ENCODE data around the gene NRG3. TPM values are rescaled to one million over a fixed set of nuclear protein-coding genes. Genes with fewer than 3 reads are reported as not detected.
A peak's percentile ranks its signal among the peaks of the same experiment; 100 is the strongest.

Gene NRG3
- 1.5 TPM for total RNA-seq
- polyA plus RNA-seq, result 0.08 TPM

GRCh38 chr10:81874875-81875466, at the start of gene NRG3:
NRG3 (plus strand) TSS chr10:81875194.
- Histone ChIP-seq H3K4me1 (ENCODE audit: insufficient read depth) (peaks cover 2% of the 10 kb centered on the region), H3K4me3 (ENCODE audit: low read depth, low read length) (peak within 1 kb of the TSS; percentile 61), H3K36me3 (ENCODE audit: insufficient read depth) (no peaks in the 10 kb centered on the region), H3K27ac (ENCODE audit: low read depth) (no peak within 1 kb of the TSS)
- no peak for DNase-seq (ENCODE audit: extremely low spot score)
- WGBS, result 1% methylated on average over 95 of the region's 95 CpGs

- WGBS, result 64% methylated on average over 4 of the region's 4 CpGs
- no peak overlapping the region for H3K27ac ChIP-seq (ENCODE audit: low read depth)
- DNase-seq (ENCODE audit: extremely low spot score), result no peak
- no peak overlapping the region for H3K4me3 ChIP-seq (ENCODE audit: low read depth, low read length)
- H3K4me1 ChIP-seq (ENCODE audit: insufficient read depth), result no peaks in the 10 kb centered on the region
- H3K36me3 ChIP-seq (ENCODE audit: insufficient read depth), result no peaks in the 10 kb centered on the region
Measured at GRCh38 chr10:81828251-81828650, 46.7 kb upstream of the NRG3 start.

- H3K4me3 ChIP-seq (ENCODE audit: low read depth, low read length), result no peak overlapping the region
- H3K27ac ChIP-seq (ENCODE audit: low read depth), result no peak overlapping the region
- DNase-seq (ENCODE audit: extremely low spot score), result no peak
- WGBS, result 92% methylated on average over 15 of the region's 15 CpGs
- H3K36me3 ChIP-seq (ENCODE audit: insufficient read depth), result no peaks in the 10 kb centered on the region
- H3K4me1 ChIP-seq (ENCODE audit: insufficient read depth), result no peaks in the 10 kb centered on the region
Measured at GRCh38 chr10:81831060-81831459, 43.9 kb upstream of the NRG3 start.

DNA sequence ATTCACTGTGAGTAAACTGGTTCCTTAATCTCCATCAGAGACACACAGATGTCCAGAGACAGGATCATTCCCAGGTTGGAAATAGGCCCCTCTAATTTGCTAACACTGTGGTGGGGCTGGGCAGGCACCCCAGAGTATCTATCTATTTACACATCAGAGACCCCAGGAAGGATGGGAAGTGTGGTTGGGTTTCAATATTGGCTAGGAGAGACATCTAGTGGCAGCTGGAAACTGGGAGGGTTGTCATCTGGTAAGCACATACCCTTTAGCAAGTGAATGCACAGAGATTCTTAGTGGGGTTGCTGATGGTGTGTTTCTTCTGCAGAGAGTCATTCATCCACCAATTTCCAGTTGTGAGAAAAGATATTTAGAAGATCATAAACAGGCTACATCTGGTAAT, 36.0 kb upstream of the NRG3 start:
- H3K27ac ChIP-seq (ENCODE audit: low read depth), result no peak overlapping the region
- no peak for DNase-seq (ENCODE audit: extremely low spot score)
- H3K4me3 ChIP-seq (ENCODE audit: low read depth, low read length), result no peak overlapping the region
- H3K36me3 ChIP-seq (ENCODE audit: insufficient read depth), result no peaks in the 10 kb centered on the region
- H3K4me1 ChIP-seq (ENCODE audit: insufficient read depth), result no peaks in the 10 kb centered on the region

GRCh38 chr10:81843042-81843441, 32.0 kb upstream of the NRG3 start:
- H3K27ac ChIP-seq (ENCODE audit: low read depth), result no peak overlapping the region
- no peaks in the 10 kb centered on the region for H3K36me3 ChIP-seq (ENCODE audit: insufficient read depth)
- no peak for DNase-seq (ENCODE audit: extremely low spot score)
- H3K4me1 ChIP-seq (ENCODE audit: insufficient read depth), result no peaks in the 10 kb centered on the region
- no peak overlapping the region for H3K4me3 ChIP-seq (ENCODE audit: low read depth, low read length)
- 71% methylated on average over 2 of the region's 2 CpGs for WGBS

DNA sequence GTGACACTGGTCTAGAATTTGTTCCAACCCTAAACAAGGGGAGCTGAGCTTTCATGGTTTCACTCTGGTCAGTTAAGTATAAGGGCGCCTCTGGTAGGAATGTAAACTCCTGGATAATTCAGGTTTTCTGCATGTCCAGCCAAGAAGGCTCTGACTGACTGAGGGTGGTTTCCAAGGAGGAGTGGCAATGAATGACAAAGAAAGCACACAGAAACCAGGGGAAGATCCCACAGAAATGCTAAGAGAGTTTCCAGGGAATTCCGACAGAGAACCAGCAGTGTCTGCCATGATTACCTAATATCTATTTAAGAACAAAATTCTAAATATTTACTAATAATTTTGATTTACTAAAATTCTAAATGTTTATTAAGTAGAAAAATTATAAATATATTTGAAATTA, 27.3 kb upstream of the NRG3 start:
- no peak overlapping the region for H3K27ac ChIP-seq (ENCODE audit: low read depth)
- DNase-seq (ENCODE audit: extremely low spot score), result no peak
- H3K4me3 ChIP-seq (ENCODE audit: low read depth, low read length), result no peak overlapping the region
- H3K36me3 ChIP-seq (ENCODE audit: insufficient read depth), result no peaks in the 10 kb centered on the region
- H3K4me1 ChIP-seq (ENCODE audit: insufficient read depth), result no peaks in the 10 kb centered on the region
- WGBS, result 56% methylated on average over 2 of the region's 2 CpGs

GRCh38 chr10:81848514-81848913, 26.5 kb upstream of the NRG3 start:
- H3K4me1 ChIP-seq (ENCODE audit: insufficient read depth), result no peaks in the 10 kb centered on the region
- no peak for DNase-seq (ENCODE audit: extremely low spot score)
- no peak overlapping the region for H3K4me3 ChIP-seq (ENCODE audit: low read depth, low read length)
- no peak overlapping the region for H3K27ac ChIP-seq (ENCODE audit: low read depth)
- WGBS, result 20% methylated on average over 4 of the region's 4 CpGs
- H3K36me3 ChIP-seq (ENCODE audit: insufficient read depth), result no peaks in the 10 kb centered on the region

DNA sequence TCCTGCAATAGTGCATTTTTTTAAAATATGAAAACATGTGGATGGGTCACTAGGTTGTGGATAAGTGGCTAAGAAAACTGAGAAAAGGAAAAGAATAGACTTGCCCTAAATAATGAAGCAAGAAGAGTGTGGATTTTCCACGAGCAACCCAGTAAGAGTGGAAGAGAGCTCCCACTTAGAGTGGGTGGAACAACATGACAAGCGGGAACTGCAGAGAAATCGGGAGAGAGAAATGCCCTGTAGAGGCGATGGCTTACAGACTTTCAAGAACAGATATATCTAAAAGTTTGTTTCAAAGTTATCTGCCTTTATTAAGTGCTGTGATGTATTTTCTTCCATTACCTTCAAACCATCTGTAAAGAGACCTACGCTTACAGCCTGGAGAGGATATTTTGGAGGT, 26.1 kb upstream of the NRG3 start:
- 86% methylated on average over 5 of the region's 5 CpGs for WGBS
- H3K27ac ChIP-seq (ENCODE audit: low read depth), result no peak overlapping the region

DNA sequence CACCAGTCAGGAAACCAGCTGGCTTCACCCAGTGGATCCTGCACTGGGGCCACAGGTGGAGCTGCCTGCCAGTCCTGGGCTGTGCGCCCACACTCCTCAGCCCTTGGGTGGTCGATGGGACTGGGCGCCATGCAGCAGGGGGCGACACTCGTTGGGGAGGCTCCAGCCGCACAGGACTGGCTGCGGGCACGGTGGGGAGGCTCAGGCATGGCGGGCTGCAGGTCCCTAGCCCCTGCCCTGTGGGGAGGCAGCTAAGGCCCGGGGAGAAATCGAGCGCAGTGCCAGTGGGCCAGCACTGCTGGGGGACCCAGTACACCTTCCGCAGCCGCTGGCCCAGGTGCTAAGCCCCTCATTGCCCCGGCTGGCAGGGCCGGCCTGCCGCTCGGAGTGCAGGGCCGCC, 12.4 kb upstream of the NRG3 start:
- Histone ChIP-seq H3K36me3 (ENCODE audit: insufficient read depth) (no peaks in the 10 kb centered on the region), H3K4me1 (ENCODE audit: insufficient read depth) (no peaks in the 10 kb centered on the region), H3K4me3 (ENCODE audit: low read depth, low read length) (no peak overlapping the region), H3K27ac (ENCODE audit: low read depth) (no peak overlapping the region)
- DNase-seq (ENCODE audit: extremely low spot score), result no peak
- 95% methylated on average over 19 of the region's 19 CpGs for WGBS

More for the DNA sequence above, 26.1 kb upstream of the NRG3 start:
- H3K4me1 ChIP-seq (ENCODE audit: insufficient read depth), result no peaks in the 10 kb centered on the region
- H3K4me3 ChIP-seq (ENCODE audit: low read depth, low read length), result no peak overlapping the region
- H3K36me3 ChIP-seq (ENCODE audit: insufficient read depth), result no peaks in the 10 kb centered on the region
- DNase-seq (ENCODE audit: extremely low spot score), result no peak

GRCh38 chr10:81863771-81864170, 11.2 kb upstream of the NRG3 start:
- no peak for DNase-seq (ENCODE audit: extremely low spot score)
- no peak overlapping the region for H3K4me3 ChIP-seq (ENCODE audit: low read depth, low read length)
- no peak overlapping the region for H3K27ac ChIP-seq (ENCODE audit: low read depth)
- H3K4me1 ChIP-seq (ENCODE audit: insufficient read depth), result no peaks in the 10 kb centered on the region
- H3K36me3 ChIP-seq (ENCODE audit: insufficient read depth), result no peaks in the 10 kb centered on the region

DNA sequence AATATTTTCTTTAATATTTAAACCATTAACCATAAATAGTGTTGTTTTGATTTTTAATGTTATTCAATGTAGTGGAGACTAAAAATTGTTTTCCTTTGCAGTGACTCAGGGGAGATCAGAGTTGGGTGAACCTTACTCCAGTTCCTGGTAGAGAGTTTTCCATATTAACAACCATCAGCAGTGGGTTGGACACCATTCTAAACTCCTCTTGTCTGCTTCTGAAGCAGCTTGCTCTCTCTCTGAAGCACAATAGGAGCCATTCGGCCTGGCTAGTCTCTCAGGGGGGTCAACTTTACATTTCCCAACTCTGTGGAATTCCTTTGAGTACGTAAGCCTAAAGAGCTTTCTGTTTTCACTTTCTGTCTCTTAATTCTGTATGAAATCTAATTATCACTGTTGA, 9.4 kb upstream of the NRG3 start:
- Histone ChIP-seq H3K4me3 (ENCODE audit: low read depth, low read length) (no peak overlapping the region), H3K4me1 (ENCODE audit: insufficient read depth) (no peaks in the 10 kb centered on the region), H3K27ac (ENCODE audit: low read depth) (no peak overlapping the region), H3K36me3 (ENCODE audit: insufficient read depth) (no peaks in the 10 kb centered on the region)
- WGBS, result 39% methylated on average over 2 of the region's 2 CpGs
- DNase-seq (ENCODE audit: extremely low spot score), result no peak

DNA sequence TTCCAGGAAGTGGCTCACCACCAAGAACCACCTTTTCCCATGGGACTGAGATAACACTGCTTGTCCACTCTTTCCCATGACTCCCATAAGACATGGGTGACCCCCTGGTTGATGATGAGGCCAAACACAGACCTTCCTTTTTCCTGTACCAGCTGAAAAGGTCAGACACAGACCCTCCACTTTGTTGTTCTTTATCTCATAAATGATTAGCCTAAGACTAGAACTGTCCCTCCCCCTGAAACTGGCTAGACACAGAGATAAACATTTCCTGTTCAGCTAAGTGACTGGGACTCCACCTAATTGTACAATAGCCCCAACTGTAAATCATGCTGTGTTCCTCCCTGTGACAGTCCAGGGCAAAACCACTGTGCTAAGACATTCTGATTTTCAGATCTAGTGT, 8.2 kb upstream of the NRG3 start:
- DNase-seq (ENCODE audit: extremely low spot score), result no peak
- no peak overlapping the region for H3K4me3 ChIP-seq (ENCODE audit: low read depth, low read length)
- H3K4me1 ChIP-seq (ENCODE audit: insufficient read depth), result no peaks in the 10 kb centered on the region
- H3K36me3 ChIP-seq (ENCODE audit: insufficient read depth), result no peaks in the 10 kb centered on the region
- H3K27ac ChIP-seq (ENCODE audit: low read depth), result no peak overlapping the region

DNA sequence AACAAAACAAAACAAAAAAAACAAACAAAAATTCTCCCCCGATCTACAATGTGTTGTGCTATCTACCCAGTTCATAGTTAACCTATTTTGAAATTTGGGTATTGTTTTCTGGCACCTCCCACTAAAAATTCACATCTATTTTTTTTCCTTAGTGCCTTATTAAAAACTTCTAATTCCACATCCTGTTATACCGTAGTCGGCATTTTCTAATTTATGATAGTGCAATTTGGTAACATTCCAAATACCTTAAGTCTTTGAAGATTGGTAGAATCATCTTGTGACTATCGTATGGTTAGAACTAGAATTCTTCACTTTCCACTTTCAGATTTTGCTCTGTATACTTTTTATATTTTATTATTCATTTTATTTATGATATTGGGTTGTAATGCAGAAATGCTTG, 4.5 kb upstream of the NRG3 start:
- DNase-seq (ENCODE audit: extremely low spot score), result no peak
- 80% methylated on average over 4 of the region's 4 CpGs for WGBS

GRCh38 chr10:81871558-81871957, 3.4 kb upstream of the NRG3 start:
- H3K4me3 ChIP-seq (ENCODE audit: low read depth, low read length), result no peak overlapping the region
- DNase-seq (ENCODE audit: extremely low spot score), result no peak
- WGBS, result 77% methylated on average over 2 of the region's 2 CpGs

More for the DNA sequence above, 4.5 kb upstream of the NRG3 start:
- Histone ChIP-seq H3K27ac (ENCODE audit: low read depth) (no peak overlapping the region), H3K4me3 (ENCODE audit: low read depth, low read length) (no peak overlapping the region), H3K4me1 (ENCODE audit: insufficient read depth) (peaks cover 2% of the 10 kb centered on the region), H3K36me3 (ENCODE audit: insufficient read depth) (no peaks in the 10 kb centered on the region)

DNA sequence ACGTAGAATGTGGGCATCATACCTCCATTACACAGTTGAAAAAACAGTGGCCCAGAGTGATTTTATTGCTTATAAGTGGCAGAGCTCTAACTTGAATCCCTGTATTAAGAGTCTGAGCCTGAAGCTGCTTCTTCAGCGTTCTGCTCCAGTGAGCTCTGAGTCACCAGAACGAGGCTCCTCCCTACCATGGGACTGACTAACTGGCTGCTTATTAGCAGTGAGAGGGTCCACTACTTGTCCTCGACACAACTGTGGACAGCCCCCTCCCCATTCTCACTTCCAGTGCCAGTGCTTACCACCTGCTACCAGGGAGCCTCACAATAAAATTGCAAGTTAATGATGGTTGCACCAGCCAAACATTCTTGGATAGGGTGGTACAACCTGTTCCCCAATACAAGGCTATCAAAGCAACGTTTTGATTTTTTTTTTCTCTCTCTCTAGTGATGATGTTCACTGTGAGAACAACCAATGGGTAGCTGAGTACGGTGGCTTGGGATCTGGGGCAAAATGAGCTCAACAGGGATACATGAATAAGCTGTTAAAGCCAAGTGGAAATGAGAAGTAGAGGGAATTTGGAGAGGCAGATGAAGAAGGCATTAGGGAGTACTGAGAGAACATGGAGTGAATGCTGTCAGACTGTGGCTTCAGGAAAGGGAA, 2.7 kb upstream of the NRG3 start:
- 60% methylated on average over 6 of the region's 6 CpGs for WGBS
- H3K4me1 ChIP-seq (ENCODE audit: insufficient read depth), result peaks cover 2% of the 10 kb centered on the region
- DNase-seq (ENCODE audit: extremely low spot score), result no peak
- no peaks in the 10 kb centered on the region for H3K36me3 ChIP-seq (ENCODE audit: insufficient read depth)
- no peak overlapping the region for H3K4me3 ChIP-seq (ENCODE audit: low read depth, low read length)
- no peak overlapping the region for H3K27ac ChIP-seq (ENCODE audit: low read depth)

More at GRCh38 chr10:81871558-81871957, 3.4 kb upstream of the NRG3 start:
- H3K36me3 ChIP-seq (ENCODE audit: insufficient read depth), result no peaks in the 10 kb centered on the region
- H3K27ac ChIP-seq (ENCODE audit: low read depth), result no peak overlapping the region
- peaks cover 2% of the 10 kb centered on the region for H3K4me1 ChIP-seq (ENCODE audit: insufficient read depth)
